Keratinocyte (primary cell): Measurements from ENCODE around the gene NELL1. TPM values are rescaled to one million over a fixed set of nuclear protein-coding genes. Genes with fewer than 3 reads are reported as not detected.
A peak's percentile ranks its signal among the peaks of the same experiment; 100 is the strongest.

ENCODE experiments used
- DNase-seq: peaks from one replicate; pipeline ENCODE4 v3.0.0-alpha.2; 2011; ENCODE audit warnings: low read depth, missing footprints, low spot score
- FAIRE-seq: peaks from 2 replicates; lab custom pipeline; 2011; peaks lifted over from hg19 to GRCh38; lab: Jason Lieb, UNC
- H2AFZ ChIP-seq: 2 replicates; pipeline ENCODE4 v1.6.0; 2012; ENCODE audit warnings: low read length, control low read depth, inconsistent platforms; ENCODE audit not compliant: control insufficient read depth
- H3K27ac ChIP-seq: 2 replicates; pipeline ENCODE4 v1.5.1; 2011; ENCODE audit warnings: low read length; ENCODE audit not compliant: control insufficient read depth, insufficient read depth
- H3K27me3 ChIP-seq: 3 replicates; pipeline ENCODE4 v1.6.0; 2011; ENCODE audit warnings: low read length; ENCODE audit not compliant: control insufficient read depth, insufficient read depth; ENCODE audit errors: extremely low read depth
- H3K36me3 ChIP-seq, 2 experiments: 2 replicates in 1 of 2; 3 replicates in 1 of 2; pipeline ENCODE4 v1.5.1; 2011; ENCODE audit warnings: low read length in 2 of 2, mild to moderate bottlenecking in 1 of 2; ENCODE audit not compliant: control insufficient read depth in 2 of 2, insufficient read depth in 2 of 2; ENCODE audit errors: extremely low read depth in 1 of 2
- H3K4me1 ChIP-seq: 3 replicates; pipeline ENCODE4 v1.5.1; 2011; ENCODE audit warnings: low read length; ENCODE audit not compliant: control insufficient read depth, insufficient read depth; ENCODE audit errors: extremely low read depth
- H3K4me2 ChIP-seq: 3 replicates; pipeline ENCODE4 v1.6.0; 2011; ENCODE audit warnings: low read depth, low read length; ENCODE audit not compliant: control insufficient read depth, insufficient read depth; ENCODE audit errors: extremely low read depth
- H3K4me3 ChIP-seq, 3 experiments: fragments of 200-600 bp in 1 of 3; sonication (generic) in 1 of 3; 2 replicates in 2 of 3; 3 replicates in 1 of 3; pipeline ENCODE4 v1.5.1; 2011 to 2016; ENCODE audit warnings: low read length in 3 of 3, mild to moderate bottlenecking in 3 of 3, control low read depth in 2 of 3, inconsistent platforms in 1 of 3, low read depth in 1 of 3, mixed read lengths in 1 of 3, mixed run types in 1 of 3, moderate library complexity in 1 of 3; ENCODE audit not compliant: control insufficient read depth in 2 of 3, insufficient read depth in 2 of 3; ENCODE audit errors: extremely low read depth in 1 of 3
- H3K79me2 ChIP-seq: 2 replicates; pipeline ENCODE4 v1.6.0; 2012; ENCODE audit warnings: low read length; ENCODE audit not compliant: control insufficient read depth, insufficient read depth
- H3K9ac ChIP-seq: 3 replicates; pipeline ENCODE4 v1.6.0; 2011; ENCODE audit warnings: low read length; ENCODE audit not compliant: control insufficient read depth, insufficient read depth; ENCODE audit errors: extremely low read depth
- H3K9me1 ChIP-seq: 3 replicates; pipeline ENCODE4 v1.6.0; 2011; ENCODE audit warnings: low read length; ENCODE audit not compliant: control insufficient read depth, insufficient read depth; ENCODE audit errors: extremely low read depth
- H3K9me3 ChIP-seq: 2 replicates; pipeline ENCODE4 v1.5.1; 2012; ENCODE audit warnings: low read depth, low read length; ENCODE audit not compliant: control insufficient read depth
- H4K20me1 ChIP-seq: 3 replicates; pipeline ENCODE4 v1.6.0; 2011; ENCODE audit warnings: low read length; ENCODE audit not compliant: control insufficient read depth, insufficient read depth; ENCODE audit errors: extremely low read depth
- CTCF ChIP-seq, 3 experiments: IDR thresholded peaks in 1 of 3; conservative IDR thresholded peaks in 1 of 3; optimal IDR thresholded peaks in 1 of 3; 2 replicates in 2 of 3; 3 replicates in 1 of 3; pipeline versions ENCODE3 to v1.5.1; 2011; ENCODE audit warnings: low read length in 3 of 3, mild to moderate bottlenecking in 3 of 3, moderate library complexity in 2 of 3, control low read depth in 1 of 3, inconsistent platforms in 1 of 3; ENCODE audit not compliant: insufficient read depth in 2 of 3; ENCODE audit errors: extremely low read depth in 1 of 3
- EZH2 ChIP-seq: IDR thresholded peaks from one replicate; pipeline ENCODE4 v1.6.1; 2012; ENCODE audit warnings: inconsistent platforms, mild to moderate bottlenecking, low read length, moderate library complexity
- dilution Hi-C: fragments of 300-500 bp; cut with MboI; formaldehyde crosslinking; loops from one replicate; pipeline ENCODE4 v1.7.0; 2020; ENCODE audit warnings: low sequenced_read_pairs; ENCODE audit not compliant: extremely low pct_ligation_motif_present
- polyA plus RNA-seq, 5 experiments: library from polyadenylated mRNA; depleted of rRNA in 3 of 5; stranded (reverse) in 3 of 5; stranded (forward) in 1 of 5; unstranded in 1 of 5; fragments of >200 nt; gene quantifications; 1 replicate in 1 of 5; 2 replicates in 3 of 5; 3 replicates in 1 of 5; pipeline versions ENCODE4 v1.2.1 to v1.2.3, GENCODE V29; 2011 to 2012; ENCODE audit warnings: missing spikeins in 2 of 5, low read depth in 1 of 5, low replicate concordance in 1 of 5

Gene NELL1
- polyA plus RNA-seq, 1 donor (not counting 4 experiments of a cell fraction or from before 2014, with no cell fraction given): not detected

GRCh38 chr11:20644360-20644759 is 25.0 kb upstream of the NELL1 start:
- no peak for TF ChIP-seq CTCF (optimal IDR thresholded peaks at IDR 0.05 in 1 of 3, IDR thresholded peaks at IDR 0.05 in 1 of 3, conservative IDR thresholded peaks at IDR 0.05 in 1 of 3; ENCODE audit: extremely low read depth in 1 of 3, insufficient read depth in 2 of 3, low read length in 3 of 3)
- Histone ChIP-seq H3K4me3 (no peak overlapping the region), H3K9ac (no peak overlapping the region), H3K27ac (no peak overlapping the region), H3K9me1 (no peaks in the 10 kb centered on the region), H3K4me2 (no peak overlapping the region), H4K20me1 (no peaks in the 10 kb centered on the region), H3K9me3 (no peaks in the 10 kb centered on the region), H3K79me2 (no peaks in the 10 kb centered on the region), H3K36me3 (no peaks in the 10 kb centered on the region), H3K4me1 (no peaks in the 10 kb centered on the region), H2AFZ (no peak overlapping the region), H3K27me3 (peaks cover 8% of the 10 kb centered on the region)
- DNase-seq (no peak), FAIRE-seq (no peak)
- dilution Hi-C loops: no loop called here

GRCh38 chr11:20647976-20648565 is 21.3 kb upstream of the NELL1 start:
- dilution Hi-C loops: no loop called here
- H3K4me1 ChIP-seq: no peaks in the 10 kb centered on the region
- H3K9me3 ChIP-seq: no peaks in the 10 kb centered on the region
- H3K4me2 ChIP-seq: no peak overlapping the region
- no peaks in the 10 kb centered on the region for H4K20me1 ChIP-seq
- no peak overlapping the region for H2AFZ ChIP-seq
- TF ChIP-seq CTCF (optimal IDR thresholded peaks at IDR 0.05 in 1 of 3, IDR thresholded peaks at IDR 0.05 in 1 of 3, conservative IDR thresholded peaks at IDR 0.05 in 1 of 3; ENCODE audit: extremely low read depth in 1 of 3, insufficient read depth in 2 of 3, low read length in 3 of 3): peak; percentile 70 to 84 (median 75)
- no peak for TF ChIP-seq EZH2
- H3K27me3 ChIP-seq: no peaks in the 10 kb centered on the region
- no peak overlapping the region for H3K27ac ChIP-seq
- H3K36me3 ChIP-seq: no peaks in the 10 kb centered on the region
- H3K9ac ChIP-seq: no peak overlapping the region
- no peak overlapping the region for H3K4me3 ChIP-seq
- H3K9me1 ChIP-seq: no peaks in the 10 kb centered on the region
- H3K79me2 ChIP-seq: no peaks in the 10 kb centered on the region
- FAIRE-seq (no peak), DNase-seq (peak; percentile 17)
